ENCODE measurements around the gene PITPNC1. TPM values are rescaled to one million over a fixed set of nuclear protein-coding genes. Genes with fewer than 3 reads are reported as not detected.
A peak's percentile ranks its signal among the peaks of the same experiment; 100 is the strongest.

PITPNC1 gene
- total RNA-seq, 1 experiment from 2014 or later, result 35.5 TPM

GRCh38 chr17:67400193-67400592 lies 23.1 kb downstream of the PITPNC1 start:
- ChIA-PET POLR2A (ENCODE audit: low non-redundant PET) (no interaction called here), CTCF (no interaction called here)
- Histone ChIP-seq H3K36me3 (ENCODE audit: insufficient read depth, low read length, poor library complexity, severe bottlenecking) (no peaks in the 10 kb centered on the region), H3K4me1 (ENCODE audit: insufficient read depth, low read length, poor library complexity, severe bottlenecking) (peaks cover 17% of the 10 kb centered on the region), H3K27ac (ENCODE audit: low read depth, low read length, poor library complexity, severe bottlenecking) (peak overlapping the region; percentile 65), H3K4me3 (ENCODE audit: low read depth, low read length, poor library complexity, severe bottlenecking) (no peak overlapping the region), H3K27me3 (replicated peaks; ENCODE audit: insufficient read depth, low read depth, low read length, poor library complexity) (no peaks in the 10 kb centered on the region), H3K9me3 (ENCODE audit: low read depth, low read length, poor library complexity, severe bottlenecking) (no peaks in the 10 kb centered on the region)
- intact Hi-C loops (cut with micrococcal nuclease; ENCODE audit: unreplicated experiment), result loop anchor here (5.0 kb wide), 1 partner anchor 42 kb away; no protein-coding TSS in a partner anchor
- peak; percentile 82 for DNase-seq (ENCODE audit: low spot score)
- no peak for TF ChIP-seq EZH2 (IDR thresholded peaks at IDR 0.05; ENCODE audit: borderline replicate concordance, low read depth, low read length, poor library complexity, severe bottlenecking)
- TF ChIP-seq, protein P1, sequence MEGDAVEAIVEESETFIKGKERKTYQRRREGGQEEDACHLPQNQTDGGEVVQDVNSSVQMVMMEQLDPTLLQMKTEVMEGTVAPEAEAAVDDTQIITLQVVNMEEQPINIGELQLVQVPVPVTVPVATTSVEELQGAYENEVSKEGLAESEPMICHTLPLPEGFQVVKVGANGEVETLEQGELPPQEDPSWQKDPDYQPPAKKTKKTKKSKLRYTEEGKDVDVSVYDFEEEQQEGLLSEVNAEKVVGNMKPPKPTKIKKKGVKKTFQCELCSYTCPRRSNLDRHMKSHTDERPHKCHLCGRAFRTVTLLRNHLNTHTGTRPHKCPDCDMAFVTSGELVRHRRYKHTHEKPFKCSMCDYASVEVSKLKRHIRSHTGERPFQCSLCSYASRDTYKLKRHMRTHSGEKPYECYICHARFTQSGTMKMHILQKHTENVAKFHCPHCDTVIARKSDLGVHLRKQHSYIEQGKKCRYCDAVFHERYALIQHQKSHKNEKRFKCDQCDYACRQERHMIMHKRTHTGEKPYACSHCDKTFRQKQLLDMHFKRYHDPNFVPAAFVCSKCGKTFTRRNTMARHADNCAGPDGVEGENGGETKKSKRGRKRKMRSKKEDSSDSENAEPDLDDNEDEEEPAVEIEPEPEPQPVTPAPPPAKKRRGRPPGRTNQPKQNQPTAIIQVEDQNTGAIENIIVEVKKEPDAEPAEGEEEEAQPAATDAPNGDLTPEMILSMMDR (conservative IDR thresholded peaks at IDR 0.05; ENCODE audit: low read depth, low read length), result no peak
- no TSS peak for BruUV-seq (replicated peaks)

DNA sequence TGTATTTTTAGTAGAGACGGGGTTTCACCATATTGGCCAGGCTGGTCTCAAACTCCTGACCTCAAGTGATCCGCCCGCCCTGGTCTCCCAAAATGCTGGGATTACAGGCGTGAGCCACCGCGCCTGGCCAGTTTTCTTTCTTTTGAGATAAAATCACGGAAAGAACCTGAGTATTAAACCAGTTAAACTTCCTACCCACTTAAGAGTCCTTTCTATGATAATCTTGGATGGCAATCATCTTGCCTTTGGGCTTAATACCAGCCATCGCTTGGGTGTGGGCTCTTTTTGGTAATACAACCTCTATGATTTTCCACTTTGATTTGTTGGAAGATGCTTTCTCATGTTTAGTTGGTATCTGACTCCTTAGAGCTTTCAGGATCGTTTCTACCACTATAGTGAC lies 24.0 kb downstream of the PITPNC1 start:
- no peak for DNase-seq (ENCODE audit: low spot score)
- no peaks in the 10 kb centered on the region for H3K9me3 ChIP-seq (ENCODE audit: low read depth, low read length, poor library complexity, severe bottlenecking)
- peaks cover 17% of the 10 kb centered on the region for H3K4me1 ChIP-seq (ENCODE audit: insufficient read depth, low read length, poor library complexity, severe bottlenecking)
- H3K36me3 ChIP-seq (ENCODE audit: insufficient read depth, low read length, poor library complexity, severe bottlenecking), result no peaks in the 10 kb centered on the region
- intact Hi-C loops (cut with micrococcal nuclease; ENCODE audit: unreplicated experiment), result loop anchor here (5.0 kb wide), 1 partner anchor 41 kb away; no protein-coding TSS in a partner anchor
- peak overlapping the region; percentile 28 for H3K27ac ChIP-seq (ENCODE audit: low read depth, low read length, poor library complexity, severe bottlenecking)
- POLR2A ChIA-PET (ENCODE audit: low non-redundant PET), result no interaction called here
- H3K4me3 ChIP-seq (ENCODE audit: low read depth, low read length, poor library complexity, severe bottlenecking), result no peak overlapping the region
- TF ChIP-seq, protein P1 (conservative IDR thresholded peaks at IDR 0.05; ENCODE audit: low read depth, low read length), result no peak
- no peak for TF ChIP-seq EZH2 (IDR thresholded peaks at IDR 0.05; ENCODE audit: borderline replicate concordance, low read depth, low read length, poor library complexity, severe bottlenecking)
- BruUV-seq (replicated peaks), result no TSS peak
- CTCF ChIA-PET, result no interaction called here
- H3K27me3 ChIP-seq (replicated peaks; ENCODE audit: insufficient read depth, low read depth, low read length, poor library complexity), result no peaks in the 10 kb centered on the region

GRCh38 chr17:67401598-67402504 lies 24.8 kb downstream of the PITPNC1 start:
- BruUV-seq (replicated peaks), result no TSS peak
- H3K27ac ChIP-seq (ENCODE audit: low read depth, low read length, poor library complexity, severe bottlenecking), result no peak overlapping the region
- intact Hi-C loops (cut with micrococcal nuclease; ENCODE audit: unreplicated experiment), result loop anchor here (5.0 kb wide), 1 partner anchor 40 kb away; no protein-coding TSS in a partner anchor
- ChIA-PET CTCF (no interaction called here), POLR2A (ENCODE audit: low non-redundant PET) (no interaction called here)
- H3K27me3 ChIP-seq (replicated peaks; ENCODE audit: insufficient read depth, low read depth, low read length, poor library complexity), result no peaks in the 10 kb centered on the region
- TF ChIP-seq EZH2 (IDR thresholded peaks at IDR 0.05; ENCODE audit: borderline replicate concordance, low read depth, low read length, poor library complexity, severe bottlenecking), result no peak
- TF ChIP-seq, protein P1 (conservative IDR thresholded peaks at IDR 0.05; ENCODE audit: low read depth, low read length), result no peak
- DNase-seq (ENCODE audit: low spot score), result no peak
- H3K36me3 ChIP-seq (ENCODE audit: insufficient read depth, low read length, poor library complexity, severe bottlenecking), result no peaks in the 10 kb centered on the region
- H3K9me3 ChIP-seq (ENCODE audit: low read depth, low read length, poor library complexity, severe bottlenecking), result no peaks in the 10 kb centered on the region
- peaks cover 17% of the 10 kb centered on the region for H3K4me1 ChIP-seq (ENCODE audit: insufficient read depth, low read length, poor library complexity, severe bottlenecking)
- H3K4me3 ChIP-seq (ENCODE audit: low read depth, low read length, poor library complexity, severe bottlenecking), result no peak overlapping the region

All from A673 (cell line).